Measurements from ENCODE around the gene METTL25. TPM values are rescaled to one million over a fixed set of nuclear protein-coding genes. Genes with fewer than 3 reads are reported as not detected.

Gene METTL25
- 10 to 100 TPM in 2 of 4 donors, 1 to 10 TPM in 2; 6.1 to 16.8 (median 12.3) TPM for total RNA-seq

- peak within 1 kb of the TSS; percentile 59 to 94 (median 78) for H3K4me3 ChIP-seq
- 0 to 1% methylated on average over 50 to 60 of the region's 61 CpGs for WGBS, 2 donors
- H3K9me3 ChIP-seq, result no peaks in the 10 kb centered on the region
- peak within 1 kb of the TSS; percentile 79 to 98 (median 92) for H3K27ac ChIP-seq
- peaks cover 0 to 32% (median 0%) of the 10 kb centered on the region in 3 donors for H3K36me3 ChIP-seq
- TF ChIP-seq POLR2A (IDR thresholded peaks at IDR 0.05) (peak in 1 of 2 donors; percentile 81), CTCF (IDR thresholded peaks at IDR 0.05) (peak; percentile 98 to 100 (median 99)), EP300 (IDR thresholded peaks at IDR 0.05) (peak; percentile 93 to 99)
- H3K4me1 ChIP-seq, result peaks cover 6 to 62% (median 26%) of the 10 kb centered on the region in 4 donors
- H3K27me3 ChIP-seq, result no peaks in the 10 kb centered on the region
- peak; percentile 93 to 97 for DNase-seq (ENCODE audit: low spot score in 2 of 2)
Measured at GRCh38 chr12:82358200-82359114, at the start of gene METTL25, which contains the start of gene CCDC59. Gene METTL25, plus strand, starts transcription at chr12:82358529. Its CDS starts 37 bp downstream, at chr12:82358566. Gene CCDC59, minus strand, starts transcription at chr12:82358387. Its CDS starts 11 bp downstream, at chr12:82358376.

GRCh38 chr12:82314406-82314892, 43.9 kb upstream of the METTL25 start:
- no peak overlapping the region for H3K27ac ChIP-seq
- no peak for TF ChIP-seq CTCF (IDR thresholded peaks at IDR 0.05)
- no peak for TF ChIP-seq POLR2A (IDR thresholded peaks at IDR 0.05)
- TF ChIP-seq EP300 (IDR thresholded peaks at IDR 0.05), result no peak
- no peaks in the 10 kb centered on the region for H3K36me3 ChIP-seq
- H3K9me3 ChIP-seq, result peaks cover 0 to 6% (median 0%) of the 10 kb centered on the region in 4 donors
- H3K4me1 ChIP-seq, result no peaks in the 10 kb centered on the region
- no peak for DNase-seq (ENCODE audit: low spot score in 2 of 2)
- H3K27me3 ChIP-seq, result no peaks in the 10 kb centered on the region
- H3K4me3 ChIP-seq, result no peak overlapping the region
- WGBS, 2 donors, result 62 to 70% methylated on average over 8 of the region's 8 CpGs

GRCh38 chr12:82319276-82319675, 39.1 kb upstream of the METTL25 start:
- Histone ChIP-seq H3K27me3 (no peaks in the 10 kb centered on the region), H3K27ac (no peak overlapping the region), H3K4me3 (no peak overlapping the region), H3K4me1 (no peaks in the 10 kb centered on the region), H3K9me3 (no peaks in the 10 kb centered on the region), H3K36me3 (no peaks in the 10 kb centered on the region)
- no peak for TF ChIP-seq EP300 (IDR thresholded peaks at IDR 0.05)
- no peak for DNase-seq (ENCODE audit: low spot score in 2 of 2)
- WGBS, 2 donors, result 66 to 84% methylated on average over 1 of the region's 1 CpG

- Histone ChIP-seq H3K27ac (no peak overlapping the region), H3K4me1 (no peaks in the 10 kb centered on the region), H3K27me3 (no peaks in the 10 kb centered on the region), H3K4me3 (no peak overlapping the region), H3K36me3 (no peaks in the 10 kb centered on the region), H3K9me3 (no peaks in the 10 kb centered on the region)
- no peak for DNase-seq (ENCODE audit: low spot score in 2 of 2)
- TF ChIP-seq POLR2A (IDR thresholded peaks at IDR 0.05) (no peak), EP300 (IDR thresholded peaks at IDR 0.05) (no peak), CTCF (IDR thresholded peaks at IDR 0.05) (no peak)
- 69 to 70% methylated on average over 4 of the region's 4 CpGs for WGBS, 2 donors
Measured at GRCh38 chr12:82325540-82326336, 32.6 kb upstream of the METTL25 start.

- no peak for DNase-seq (ENCODE audit: low spot score in 2 of 2)
- peak; percentile 26 to 46 (median 35) for TF ChIP-seq CTCF (IDR thresholded peaks at IDR 0.05)
- TF ChIP-seq POLR2A (IDR thresholded peaks at IDR 0.05), result no peak
- H3K36me3 ChIP-seq, result no peaks in the 10 kb centered on the region
- no peaks in the 10 kb centered on the region for H3K9me3 ChIP-seq
- no peak overlapping the region for H3K27ac ChIP-seq
- H3K27me3 ChIP-seq, result no peaks in the 10 kb centered on the region
- 9 to 13% methylated on average over 1 of the region's 1 CpG for WGBS, 2 donors
- H3K4me3 ChIP-seq, result no peak overlapping the region
- H3K4me1 ChIP-seq, result no peaks in the 10 kb centered on the region
Measured at GRCh38 chr12:82326905-82327503, 31.3 kb upstream of the METTL25 start.

All from tibial nerve (tissue), 4 donors.